GM19035 (cell line): ENCODE results near the gene SLAMF9.

Source experiments
- ATAC-seq: cut with Tn5 transposase; IDR thresholded peaks from one replicate; pipeline ENCODE4 v1.9.1; 2021; ENCODE audit not compliant: unreplicated experiment

SLAMF9 gene

GRCh38 chr1:159902541-159902940, 51.5 kb downstream of the SLAMF9 start:
- ATAC-seq: no peak
